IMR-90 (cell line): ENCODE data around the gene EML6. TPM values are rescaled to one million over a fixed set of nuclear protein-coding genes. Genes with fewer than 3 reads are reported as not detected.

Experiments
- ATAC-seq: fragments of 200-7000 bp; cut with Tn5 transposase; 2 replicates; pipeline ENCODE4 v1.9.1; 2020; ENCODE audit warnings: low read depth, mild to moderate bottlenecking, moderate library complexity
- BruUV-seq: library from RNA; stranded (reverse); fragments of 400-500 nt; replicated peaks from 2 replicates; lab custom pipeline; 2021; lab: Mats Ljungman, UMichigan
- CTCF ChIA-PET: fragments of 300-600 bp; formaldehyde crosslinking; extraction: SDS; loops from one replicate; lab custom pipeline; 2021; ENCODE audit warnings: antibody characterized with exemption; lab: Yijun Ruan, JAX
- POLR2A ChIA-PET: fragments of 300-600 bp; sonication (Branson Sonifier 250); formaldehyde crosslinking; loops from one replicate; lab custom pipeline; 2022; ENCODE audit warnings: antibody characterized with exemption; ENCODE audit not compliant: unreplicated experiment; lab: Charles Lee
- DNase-seq: peaks from one replicate; pipeline ENCODE4 v3.0.0; 2013
- H2AFZ ChIP-seq: replicated peaks from 2 replicates; pipeline ENCODE3; 2013; ENCODE audit warnings: low read length, mild to moderate bottlenecking; ENCODE audit not compliant: poor library complexity
- H2AK5ac ChIP-seq: 2 replicates; pipeline ENCODE4 v1.6.1; 2013; ENCODE audit warnings: low read depth, low read length, inconsistent platforms
- H2AK9ac ChIP-seq: replicated peaks from 2 replicates; pipeline ENCODE3; 2013; ENCODE audit warnings: mild to moderate bottlenecking, low read depth, low read length, moderate library complexity; ENCODE audit not compliant: poor library complexity
- H2BK120ac ChIP-seq: 2 replicates; pipeline ENCODE4 v1.6.1; 2013; ENCODE audit warnings: low read depth, low read length, inconsistent platforms
- H2BK15ac ChIP-seq: 3 replicates; pipeline ENCODE4 v1.6.1; 2013; ENCODE audit warnings: low read depth, low read length, inconsistent platforms
- H2BK20ac ChIP-seq: 2 replicates; pipeline ENCODE4 v1.6.1; 2013; ENCODE audit warnings: low read depth, mild to moderate bottlenecking, inconsistent platforms, low read length, moderate library complexity
- H2BK5ac ChIP-seq: 2 replicates; pipeline ENCODE4 v1.6.1; 2013; ENCODE audit warnings: mild to moderate bottlenecking, low read depth, low read length, inconsistent platforms; ENCODE audit not compliant: poor library complexity, severe bottlenecking
- H3K14ac ChIP-seq: replicated peaks from 2 replicates; pipeline ENCODE4 v1.6.1; 2013; ENCODE audit warnings: low read depth, low read length, inconsistent platforms
- H3K18ac ChIP-seq: 2 replicates; pipeline ENCODE4 v1.6.1; 2013; ENCODE audit warnings: low read depth, low read length, control low read depth
- H3K23ac ChIP-seq: 2 replicates; pipeline ENCODE4 v1.6.1; 2013; ENCODE audit warnings: low read depth, low read length, inconsistent platforms
- H3K27ac ChIP-seq: 2 replicates; pipeline ENCODE4 v1.5.1; 2013; ENCODE audit warnings: mild to moderate bottlenecking, control low read depth, low read length; ENCODE audit not compliant: insufficient read depth
- H3K27me3 ChIP-seq: 2 replicates; pipeline ENCODE4 v1.6.1; 2013; ENCODE audit warnings: low read length; ENCODE audit not compliant: control insufficient read depth, insufficient read depth
- H3K36me3 ChIP-seq: 2 replicates; pipeline ENCODE4 v1.6.1; 2013; ENCODE audit warnings: low read length, mixed read lengths; ENCODE audit not compliant: control insufficient read depth, insufficient read depth
- H3K4ac ChIP-seq: 2 replicates; pipeline ENCODE4 v1.6.1; 2013; ENCODE audit warnings: low read depth, low read length, inconsistent platforms
- H3K4me1 ChIP-seq: 2 replicates; pipeline ENCODE4 v1.6.1; 2013; ENCODE audit warnings: low read length, mixed read lengths; ENCODE audit not compliant: control insufficient read depth, insufficient read depth
- H3K4me2 ChIP-seq: 2 replicates; pipeline ENCODE4 v1.6.1; 2013; ENCODE audit warnings: low read depth, mild to moderate bottlenecking, control low read depth, low read length, moderate library complexity
- H3K4me3 ChIP-seq: 2 replicates; pipeline ENCODE4 v1.5.1; 2013; ENCODE audit warnings: low read depth, mild to moderate bottlenecking, control low read depth, low read length, moderate library complexity; ENCODE audit not compliant: insufficient read depth
- H3K56ac ChIP-seq: 2 replicates; pipeline ENCODE4 v1.6.1; 2013; ENCODE audit warnings: low read length, inconsistent platforms; ENCODE audit not compliant: insufficient read depth; ENCODE audit errors: extremely low read depth
- H3K79me1 ChIP-seq, 2 experiments: 2 replicates each; pipeline ENCODE4 v1.6.1; 2013; ENCODE audit warnings: low read length in 2 of 2, inconsistent platforms in 1 of 2, low read depth in 1 of 2
- H3K9ac ChIP-seq: 2 replicates; pipeline ENCODE4 v1.6.1; 2013; ENCODE audit warnings: low read depth, low read length, control low read depth
- H3K9me1 ChIP-seq: 2 replicates; pipeline ENCODE4 v1.6.1; 2013; ENCODE audit warnings: low read length, inconsistent platforms; ENCODE audit not compliant: insufficient read depth
- H3K9me3 ChIP-seq: 2 replicates; pipeline ENCODE4 v1.6.1; 2013; ENCODE audit warnings: low read length; ENCODE audit not compliant: control insufficient read depth, insufficient read depth
- H4K20me1 ChIP-seq: 2 replicates; pipeline ENCODE4 v1.6.1; 2013; ENCODE audit warnings: low read length, inconsistent platforms; ENCODE audit not compliant: insufficient read depth
- H4K5ac ChIP-seq: 2 replicates; pipeline ENCODE4 v1.6.1; 2013; ENCODE audit warnings: mild to moderate bottlenecking, low read depth, low read length, control low read depth
- H4K8ac ChIP-seq, 2 experiments: 2 replicates each; pipeline ENCODE4 v1.6.1; 2013; ENCODE audit warnings: low read depth in 2 of 2, low read length in 2 of 2, control low read depth in 1 of 2, inconsistent platforms in 1 of 2
- H4K91ac ChIP-seq: 2 replicates; pipeline ENCODE4 v1.6.1; 2013; ENCODE audit warnings: low read depth, low read length, inconsistent platforms; ENCODE audit not compliant: insufficient read depth
- BHLHE40 ChIP-seq: fragments of 150-350 bp; IDR thresholded peaks from 2 replicates; pipeline ENCODE4 v1.6.1; 2016; ENCODE audit warnings: mild to moderate bottlenecking, low read depth, low read length
- CEBPB ChIP-seq: IDR thresholded peaks from 2 replicates; pipeline ENCODE4 v1.6.1; 2012; ENCODE audit warnings: low read depth, low read length, improper control_type of control experiment
- CHD1 ChIP-seq: IDR thresholded peaks from 2 replicates; pipeline ENCODE4 v1.6.1; 2012; ENCODE audit warnings: low read depth, low read length, improper control_type of control experiment
- FOS ChIP-seq: fragments of 150-350 bp; IDR thresholded peaks from 2 replicates; pipeline ENCODE4 v1.6.1; 2016; ENCODE audit warnings: low read depth, low read length
- MAFK ChIP-seq: IDR thresholded peaks from 2 replicates; pipeline ENCODE4 v1.6.1; 2012; ENCODE audit warnings: low read depth, low read length, improper control_type of control experiment
- MAZ ChIP-seq: IDR thresholded peaks from 2 replicates; pipeline ENCODE4 v1.6.1; 2012; ENCODE audit warnings: low read depth, mild to moderate bottlenecking, low read length, improper control_type of control experiment, moderate library complexity, borderline replicate concordance
- MXI1 ChIP-seq: IDR thresholded peaks from 2 replicates; pipeline ENCODE4 v1.6.1; 2012; ENCODE audit warnings: low read depth, mild to moderate bottlenecking, low read length, moderate library complexity, borderline replicate concordance
- NFE2L2 ChIP-seq: fragments of 150-350 bp; IDR thresholded peaks from 2 replicates; pipeline ENCODE4 v1.6.1; 2016; ENCODE audit warnings: low read depth, mild to moderate bottlenecking, low read length
- POLR2A ChIP-seq: IDR thresholded peaks from 2 replicates; pipeline ENCODE4 v1.6.1; 2012; ENCODE audit warnings: mild to moderate bottlenecking, low read depth, low read length
- RAD21 ChIP-seq: IDR thresholded peaks from 2 replicates; pipeline ENCODE4 v1.6.1; 2012; ENCODE audit warnings: low read length, improper control_type of control experiment
- RCOR1 ChIP-seq: IDR thresholded peaks from 2 replicates; pipeline ENCODE4 v1.6.1; 2012; ENCODE audit warnings: mild to moderate bottlenecking, low read length, improper control_type of control experiment; ENCODE audit not compliant: insufficient replicate concordance
- RFX5 ChIP-seq: IDR thresholded peaks from 2 replicates; pipeline ENCODE4 v1.8.0; 2012; ENCODE audit warnings: low read depth, mild to moderate bottlenecking, low read length, moderate library complexity
- SMC3 ChIP-seq: fragments of 150-350 bp; IDR thresholded peaks from 2 replicates; pipeline ENCODE4 v1.6.1; 2016; ENCODE audit warnings: low read depth, mild to moderate bottlenecking, antibody characterized with exemption, low read length, moderate library complexity
- USF2 ChIP-seq: fragments of 150-350 bp; IDR thresholded peaks from 2 replicates; pipeline ENCODE4 v1.6.1; 2017; ENCODE audit warnings: mild to moderate bottlenecking, antibody characterized with exemption, low read length, low read depth
- WGBS, 2 experiments: methylation state at CpG; one replicate each; pipeline versions ENCODE4 v1.1.5 to v1.1.7; 2013; ENCODE audit warnings: missing lambda C conversion rate in 2 of 2; ENCODE audit not compliant: insufficient read length in 1 of 2; ENCODE audit errors: extremely low coverage in 2 of 2; 5-methylcytosine and 5-hydroxymethylcytosine counted together
- dilution Hi-C: fragments of 300-500 bp; cut with HindIII; formaldehyde crosslinking; loops from one replicate; pipeline ENCODE4 v1.14.3; 2018; ENCODE audit warnings: low sequenced_read_pairs; ENCODE audit not compliant: unreplicated experiment
- in situ Hi-C: fragments of 300-500 bp; cut with MboI; formaldehyde crosslinking; loops from 3 replicates; pipeline ENCODE4 v1.14.3; 2019; ENCODE audit warnings: low sequenced_read_pairs, inconsistent platforms, mixed read lengths
- intact Hi-C: fragments of 100-400 bp; cut with micrococcal nuclease; formaldehyde crosslinking; loops from 2 replicates; pipeline ENCODE4 v1.10.0; 2022
- polyA plus RNA-seq, 3 experiments: library from polyadenylated mRNA; depleted of rRNA; stranded (reverse); fragments of >200 nt; gene quantifications; 2 replicates each; pipeline ENCODE4 v1.2.3, GENCODE V29; 2012; ENCODE audit warnings: low replicate concordance in 1 of 3
- total RNA-seq: library from RNA; depleted of rRNA; stranded (reverse); fragments of >200 nt; gene quantifications from 2 replicates; pipeline ENCODE4 v1.2.3, GENCODE V29; 2012
- TF ChIP-seq, protein P1 (sequence below): conservative IDR thresholded peaks from 2 replicates; pipeline ENCODE4 v1.5.1; 2012; ENCODE audit warnings: mild to moderate bottlenecking, low read depth, low read length, improper control_type of control experiment
- TF ChIP-seq, protein P2 (sequence below): fragments of 150-350 bp; IDR thresholded peaks from 2 replicates; pipeline ENCODE4 v1.6.1; 2016; ENCODE audit warnings: low read depth, mild to moderate bottlenecking, low read length, moderate library complexity, borderline replicate concordance

EML6 gene
- total and polyA plus RNA-seq, 2 of the 4 experiments (the other 2 are of a cell fraction) = 0.18 to 0.19 TPM

DNA sequence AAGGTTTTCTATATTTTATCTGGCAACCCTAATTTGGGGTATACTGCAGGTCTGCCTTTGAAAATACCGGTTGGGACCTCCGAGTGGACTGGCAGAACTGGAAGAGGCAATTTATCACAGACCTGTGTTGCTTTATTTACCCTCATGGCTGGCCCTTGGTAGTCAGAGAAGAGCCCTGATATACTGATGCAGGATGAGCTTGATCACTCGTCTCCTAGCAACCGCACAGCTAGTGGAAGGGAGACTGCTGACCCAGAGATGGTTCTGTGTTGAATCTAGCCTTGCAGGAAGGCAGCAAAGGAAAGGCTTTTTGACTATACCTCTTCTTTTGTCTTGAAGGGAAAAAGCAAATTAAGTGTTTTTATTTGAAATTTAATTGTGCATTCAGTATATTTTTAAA lies 154.7 kb downstream of the EML6 start:
- POLR2A ChIA-PET = no interaction called here
- Histone ChIP-seq H2AFZ (no peak overlapping the region), H4K5ac (no peak overlapping the region), H3K4me2 (no peak overlapping the region), H3K9ac (no peak overlapping the region), H4K8ac (no peak overlapping the region), H3K27ac (no peak overlapping the region), H3K56ac (no peak overlapping the region), H3K4me3 (no peak overlapping the region), H3K27me3 (peaks cover 8% of the 10 kb centered on the region), H2AK5ac (no peak overlapping the region), H2AK9ac (no peak overlapping the region), H4K20me1 (no peaks in the 10 kb centered on the region), H3K79me1 (no peaks in the 10 kb centered on the region), H3K9me3 (no peaks in the 10 kb centered on the region), H3K4ac (no peak overlapping the region), H3K9me1 (no peaks in the 10 kb centered on the region), H2BK15ac (no peak overlapping the region), H3K23ac (no peak overlapping the region), H2BK5ac (no peak overlapping the region), H3K18ac (no peak overlapping the region), H3K14ac (no peak overlapping the region), H3K4me1 (no peaks in the 10 kb centered on the region), H2BK120ac (no peak overlapping the region), H4K91ac (no peak overlapping the region), H3K36me3 (no peaks in the 10 kb centered on the region), H2BK20ac (no peak overlapping the region)
- no peak for DNase-seq
- no TSS peak for BruUV-seq
- dilution Hi-C loops (no loop called here), in situ Hi-C loops (no loop called here), intact Hi-C loops (no loop called here)
- no peak for ATAC-seq
- WGBS, 2 experiments = 84% methylated on average over 3 of the region's 4 CpGs; no CpG with 5 or more reads in 1 of the 2 experiments
- CTCF ChIA-PET = no interaction called here
- TF ChIP-seq POLR2A (no peak), CHD1 (no peak), MXI1 (no peak), RCOR1 (no peak), SMC3 (no peak), MAZ (no peak), BHLHE40 (no peak), FOS (no peak), RAD21 (no peak), CEBPB (no peak), USF2 (no peak), RFX5 (no peak), MAFK (no peak), NFE2L2 (no peak)
- TF ChIP-seq, protein P1, sequence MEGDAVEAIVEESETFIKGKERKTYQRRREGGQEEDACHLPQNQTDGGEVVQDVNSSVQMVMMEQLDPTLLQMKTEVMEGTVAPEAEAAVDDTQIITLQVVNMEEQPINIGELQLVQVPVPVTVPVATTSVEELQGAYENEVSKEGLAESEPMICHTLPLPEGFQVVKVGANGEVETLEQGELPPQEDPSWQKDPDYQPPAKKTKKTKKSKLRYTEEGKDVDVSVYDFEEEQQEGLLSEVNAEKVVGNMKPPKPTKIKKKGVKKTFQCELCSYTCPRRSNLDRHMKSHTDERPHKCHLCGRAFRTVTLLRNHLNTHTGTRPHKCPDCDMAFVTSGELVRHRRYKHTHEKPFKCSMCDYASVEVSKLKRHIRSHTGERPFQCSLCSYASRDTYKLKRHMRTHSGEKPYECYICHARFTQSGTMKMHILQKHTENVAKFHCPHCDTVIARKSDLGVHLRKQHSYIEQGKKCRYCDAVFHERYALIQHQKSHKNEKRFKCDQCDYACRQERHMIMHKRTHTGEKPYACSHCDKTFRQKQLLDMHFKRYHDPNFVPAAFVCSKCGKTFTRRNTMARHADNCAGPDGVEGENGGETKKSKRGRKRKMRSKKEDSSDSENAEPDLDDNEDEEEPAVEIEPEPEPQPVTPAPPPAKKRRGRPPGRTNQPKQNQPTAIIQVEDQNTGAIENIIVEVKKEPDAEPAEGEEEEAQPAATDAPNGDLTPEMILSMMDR = no peak
- TF ChIP-seq, protein P2, sequence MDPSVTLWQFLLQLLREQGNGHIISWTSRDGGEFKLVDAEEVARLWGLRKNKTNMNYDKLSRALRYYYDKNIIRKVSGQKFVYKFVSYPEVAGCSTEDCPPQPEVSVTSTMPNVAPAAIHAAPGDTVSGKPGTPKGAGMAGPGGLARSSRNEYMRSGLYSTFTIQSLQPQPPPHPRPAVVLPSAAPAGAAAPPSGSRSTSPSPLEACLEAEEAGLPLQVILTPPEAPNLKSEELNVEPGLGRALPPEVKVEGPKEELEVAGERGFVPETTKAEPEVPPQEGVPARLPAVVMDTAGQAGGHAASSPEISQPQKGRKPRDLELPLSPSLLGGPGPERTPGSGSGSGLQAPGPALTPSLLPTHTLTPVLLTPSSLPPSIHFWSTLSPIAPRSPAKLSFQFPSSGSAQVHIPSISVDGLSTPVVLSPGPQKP = no peak
